ENCODE data around the gene SOX5.

DNA sequence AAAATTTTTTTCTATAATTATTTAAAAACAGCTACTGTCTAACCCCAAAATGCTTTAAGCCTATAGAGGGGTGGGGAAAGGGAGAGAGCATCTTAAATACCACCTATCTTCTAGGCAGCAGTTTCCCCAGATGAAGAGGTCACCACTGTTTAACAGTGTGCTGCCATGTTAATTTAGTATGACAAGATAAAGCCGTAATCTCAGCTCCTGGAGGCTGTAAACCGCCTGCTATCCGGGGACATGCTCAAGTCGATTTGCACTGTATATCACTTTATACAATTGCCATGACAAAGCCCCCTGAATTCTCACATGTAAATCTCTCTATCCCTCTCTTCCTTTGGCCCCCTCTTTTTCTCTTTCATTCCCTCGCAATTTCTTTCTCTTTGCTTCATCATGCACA lies 68.5 kb downstream of the SOX5 start:
- no peak for TF ChIP-seq YY1 (IDR thresholded peaks at IDR 0.05; ENCODE audit: extremely low read depth, insufficient replicate concordance, low read depth, low read length)
- TF ChIP-seq CTCF (IDR thresholded peaks at IDR 0.05 in 2 of 3, conservative IDR thresholded peaks at IDR 0.05 in 1 of 3; ENCODE audit: borderline replicate concordance in 1 of 3, insufficient read depth in 1 of 3, low read depth in 2 of 3, low read length in 2 of 3), result no peak
- no peak for TF ChIP-seq ZBTB33 (IDR thresholded peaks at IDR 0.05; ENCODE audit: extremely low read depth, insufficient replicate concordance, low read length)
- no peak for TF ChIP-seq RAD21 (IDR thresholded peaks at IDR 0.05; ENCODE audit: low read depth)
